KMS-11 (cell line): ENCODE data around the gene LRRC71.

Source experiments
- H2AFZ ChIP-seq: fragments of 200-600 bp; sonication (generic); 2 replicates; pipeline ENCODE4 v1.6.1; 2016; ENCODE audit warnings: antibody characterized with exemption, mixed run types, low read depth
- H3K27ac ChIP-seq: fragments of 200-600 bp; sonication (generic); 2 replicates; pipeline ENCODE4 v1.6.1; 2016; ENCODE audit warnings: mild to moderate bottlenecking, mixed run types
- H3K27me3 ChIP-seq: fragments of 200-600 bp; sonication (generic); 2 replicates; pipeline ENCODE4 v1.6.1; 2017; ENCODE audit warnings: mild to moderate bottlenecking, low read depth, mixed run types, moderate library complexity; ENCODE audit not compliant: insufficient read depth
- H3K36me3 ChIP-seq: fragments of 200-600 bp; sonication (generic); 2 replicates; pipeline ENCODE4 v1.6.1; 2017; ENCODE audit warnings: mild to moderate bottlenecking, mixed run types; ENCODE audit not compliant: insufficient read depth
- H3K4me1 ChIP-seq: fragments of 200-600 bp; sonication (generic); 2 replicates; pipeline ENCODE4 v1.6.1; 2016; ENCODE audit warnings: mild to moderate bottlenecking, low read depth, mixed run types; ENCODE audit not compliant: poor library complexity, severe bottlenecking
- H3K4me2 ChIP-seq: fragments of 200-600 bp; sonication (generic); 2 replicates; pipeline ENCODE4 v1.7.0; 2016; ENCODE audit warnings: mild to moderate bottlenecking, mixed run types
- H3K4me3 ChIP-seq: fragments of 200-600 bp; sonication (generic); IDR thresholded peaks from 2 replicates; pipeline ENCODE4 v1.6.1; 2017; ENCODE audit warnings: low read depth, low read length, mixed read lengths; ENCODE audit not compliant: insufficient read depth
- H3K79me2 ChIP-seq: fragments of 200-600 bp; sonication (generic); 2 replicates; pipeline ENCODE4 v1.6.1; 2016; ENCODE audit warnings: low read depth, mixed run types; ENCODE audit not compliant: insufficient read depth
- H3K9ac ChIP-seq: fragments of 200-600 bp; sonication (generic); 2 replicates; pipeline ENCODE4 v1.6.1; 2016; ENCODE audit warnings: mild to moderate bottlenecking, mixed run types
- H4K20me1 ChIP-seq: fragments of 200-600 bp; sonication (generic); 2 replicates; pipeline ENCODE4 v1.6.1; 2016; ENCODE audit warnings: mild to moderate bottlenecking, mixed run types; ENCODE audit not compliant: insufficient read depth
- TF ChIP-seq, protein P1 (sequence below): fragments of 200-600 bp; sonication (generic); conservative IDR thresholded peaks from 2 replicates; pipeline ENCODE4 v1.6.1; 2017; ENCODE audit warnings: low read depth, mild to moderate bottlenecking, antibody characterized with exemption, low read length, moderate library complexity, mixed read lengths

The LRRC71 gene

DNA sequence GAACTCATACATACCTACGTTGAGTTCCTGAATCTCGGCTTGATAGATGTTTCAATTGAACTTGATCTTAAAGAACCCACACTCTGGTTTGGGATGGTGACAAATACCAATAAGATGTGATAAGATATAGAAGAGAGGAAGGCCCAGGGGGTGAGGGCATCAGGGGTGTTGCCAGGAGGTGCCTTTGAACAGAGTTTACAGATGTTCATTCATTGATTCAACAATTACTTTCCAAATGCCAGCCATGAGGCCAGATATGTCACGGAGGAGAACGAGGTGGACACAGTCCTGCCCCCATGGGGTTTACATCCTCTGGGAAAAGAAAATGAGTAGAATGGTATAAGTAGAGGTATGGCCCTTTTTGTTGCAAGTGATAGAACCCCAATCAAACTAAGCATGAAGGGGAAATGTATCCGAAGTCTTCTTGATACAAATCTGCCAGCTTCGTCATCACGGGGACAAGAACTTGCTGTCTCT is 659 bp downstream of the LRRC71 start:
- H3K9ac ChIP-seq: no peak overlapping the region
- no peak overlapping the region for H3K27ac ChIP-seq
- H3K27me3 ChIP-seq: peaks cover 76% of the 10 kb centered on the region
- H3K4me3 ChIP-seq: no peak overlapping the region
- H3K36me3 ChIP-seq: no peaks in the 10 kb centered on the region
- TF ChIP-seq, protein P1, sequence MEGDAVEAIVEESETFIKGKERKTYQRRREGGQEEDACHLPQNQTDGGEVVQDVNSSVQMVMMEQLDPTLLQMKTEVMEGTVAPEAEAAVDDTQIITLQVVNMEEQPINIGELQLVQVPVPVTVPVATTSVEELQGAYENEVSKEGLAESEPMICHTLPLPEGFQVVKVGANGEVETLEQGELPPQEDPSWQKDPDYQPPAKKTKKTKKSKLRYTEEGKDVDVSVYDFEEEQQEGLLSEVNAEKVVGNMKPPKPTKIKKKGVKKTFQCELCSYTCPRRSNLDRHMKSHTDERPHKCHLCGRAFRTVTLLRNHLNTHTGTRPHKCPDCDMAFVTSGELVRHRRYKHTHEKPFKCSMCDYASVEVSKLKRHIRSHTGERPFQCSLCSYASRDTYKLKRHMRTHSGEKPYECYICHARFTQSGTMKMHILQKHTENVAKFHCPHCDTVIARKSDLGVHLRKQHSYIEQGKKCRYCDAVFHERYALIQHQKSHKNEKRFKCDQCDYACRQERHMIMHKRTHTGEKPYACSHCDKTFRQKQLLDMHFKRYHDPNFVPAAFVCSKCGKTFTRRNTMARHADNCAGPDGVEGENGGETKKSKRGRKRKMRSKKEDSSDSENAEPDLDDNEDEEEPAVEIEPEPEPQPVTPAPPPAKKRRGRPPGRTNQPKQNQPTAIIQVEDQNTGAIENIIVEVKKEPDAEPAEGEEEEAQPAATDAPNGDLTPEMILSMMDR: no peak
- no peak overlapping the region for H3K4me2 ChIP-seq
- H2AFZ ChIP-seq: no peak overlapping the region
- H3K4me1 ChIP-seq: peaks cover 12% of the 10 kb centered on the region
- no peaks in the 10 kb centered on the region for H3K79me2 ChIP-seq
- no peaks in the 10 kb centered on the region for H4K20me1 ChIP-seq

DNA sequence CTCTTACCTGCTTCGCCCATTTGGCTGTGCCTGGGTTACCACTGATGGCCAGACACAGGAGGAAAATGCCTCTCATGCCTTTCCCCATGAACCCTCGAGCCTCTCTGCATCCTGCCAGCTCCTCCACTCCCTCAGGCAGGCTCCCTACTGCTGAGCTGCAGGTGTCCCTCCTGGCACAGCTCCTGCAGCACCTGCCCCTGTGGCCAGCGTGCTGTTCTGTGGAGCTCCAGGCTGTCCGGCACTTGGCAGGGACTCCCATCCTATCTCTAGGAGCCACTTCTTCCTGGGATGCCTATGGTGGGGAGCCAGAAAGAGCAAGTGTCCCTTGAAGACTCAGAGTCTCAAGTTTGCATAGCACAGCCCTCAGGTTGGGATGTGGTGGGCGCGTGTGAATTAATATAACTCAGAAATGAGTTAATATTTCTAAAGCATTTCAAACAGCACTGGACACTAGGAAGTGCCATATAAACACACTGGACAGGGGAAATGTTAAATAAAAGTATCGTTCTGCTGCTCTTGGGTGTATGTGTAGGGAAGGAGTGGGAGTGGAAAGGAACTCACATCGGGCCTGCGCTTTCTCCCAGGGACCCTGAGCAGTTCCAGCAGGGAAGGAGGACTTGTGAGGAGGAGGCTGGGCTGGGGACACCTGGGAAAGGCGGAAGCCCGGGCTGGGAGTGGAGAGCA is 2.7 kb downstream of the LRRC71 start:
- Histone ChIP-seq H3K27me3 (peaks cover 90% of the 10 kb centered on the region), H3K4me3 (no peak overlapping the region), H3K4me1 (peaks cover 31% of the 10 kb centered on the region), H3K9ac (no peak overlapping the region), H3K79me2 (no peaks in the 10 kb centered on the region), H4K20me1 (no peaks in the 10 kb centered on the region; the same call in 1 of the 2 replicates), H3K27ac (no peak overlapping the region), H3K36me3 (no peaks in the 10 kb centered on the region), H2AFZ (no peak overlapping the region), H3K4me2 (no peak overlapping the region)
- TF ChIP-seq, protein P1: no peak

DNA sequence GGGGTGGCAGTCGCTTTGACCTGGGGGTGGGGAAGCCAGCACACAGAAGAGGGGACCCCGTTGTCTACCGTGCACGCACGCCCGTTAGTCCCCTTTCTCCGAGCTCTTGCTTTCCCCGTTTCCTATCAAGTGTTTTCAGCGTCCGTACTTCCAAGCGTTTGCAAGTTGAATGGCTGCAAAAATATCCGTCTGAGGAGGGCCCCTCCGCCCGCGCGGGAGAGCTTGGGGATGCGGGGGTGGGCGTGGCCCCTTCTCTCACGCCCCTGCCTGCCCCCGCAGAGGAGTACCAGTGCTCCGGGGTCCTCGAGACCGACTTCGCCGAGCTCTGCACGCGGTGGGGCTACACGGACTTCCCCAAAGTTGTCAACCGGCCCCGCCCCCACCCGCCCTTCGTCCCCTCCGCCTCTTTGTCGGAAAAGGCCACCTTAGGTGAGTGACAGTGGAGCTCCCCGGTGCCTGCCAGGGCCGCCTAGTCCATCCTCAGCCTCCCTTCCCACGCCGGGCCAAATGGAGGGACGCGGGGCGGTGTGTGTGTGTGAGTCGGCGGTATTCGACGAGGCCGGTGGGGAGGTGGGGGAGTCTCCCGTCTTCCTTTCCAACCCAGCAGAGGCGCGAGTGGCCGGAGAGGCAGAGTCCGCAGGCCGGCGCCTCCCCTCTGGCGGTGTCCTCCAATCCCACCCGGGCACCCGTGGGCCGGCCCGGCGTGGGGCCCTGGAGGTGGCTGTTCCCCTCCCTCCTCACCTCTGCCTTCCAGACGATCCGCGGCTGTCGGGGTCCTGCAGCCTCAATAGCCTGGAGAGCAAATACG is 3.4 kb downstream of the LRRC71 start:
- peaks cover 31% of the 10 kb centered on the region for H3K4me1 ChIP-seq
- no peak overlapping the region for H3K4me2 ChIP-seq
- no peak overlapping the region for H2AFZ ChIP-seq
- no peaks in the 10 kb centered on the region; the same call in 1 of the 2 replicates for H4K20me1 ChIP-seq
- peaks cover 88% of the 10 kb centered on the region for H3K27me3 ChIP-seq
- H3K36me3 ChIP-seq: no peaks in the 10 kb centered on the region
- no peaks in the 10 kb centered on the region for H3K79me2 ChIP-seq
- H3K4me3 ChIP-seq: no peak overlapping the region
- H3K9ac ChIP-seq: no peak overlapping the region
- TF ChIP-seq, protein P1: no peak
- no peak overlapping the region for H3K27ac ChIP-seq

DNA sequence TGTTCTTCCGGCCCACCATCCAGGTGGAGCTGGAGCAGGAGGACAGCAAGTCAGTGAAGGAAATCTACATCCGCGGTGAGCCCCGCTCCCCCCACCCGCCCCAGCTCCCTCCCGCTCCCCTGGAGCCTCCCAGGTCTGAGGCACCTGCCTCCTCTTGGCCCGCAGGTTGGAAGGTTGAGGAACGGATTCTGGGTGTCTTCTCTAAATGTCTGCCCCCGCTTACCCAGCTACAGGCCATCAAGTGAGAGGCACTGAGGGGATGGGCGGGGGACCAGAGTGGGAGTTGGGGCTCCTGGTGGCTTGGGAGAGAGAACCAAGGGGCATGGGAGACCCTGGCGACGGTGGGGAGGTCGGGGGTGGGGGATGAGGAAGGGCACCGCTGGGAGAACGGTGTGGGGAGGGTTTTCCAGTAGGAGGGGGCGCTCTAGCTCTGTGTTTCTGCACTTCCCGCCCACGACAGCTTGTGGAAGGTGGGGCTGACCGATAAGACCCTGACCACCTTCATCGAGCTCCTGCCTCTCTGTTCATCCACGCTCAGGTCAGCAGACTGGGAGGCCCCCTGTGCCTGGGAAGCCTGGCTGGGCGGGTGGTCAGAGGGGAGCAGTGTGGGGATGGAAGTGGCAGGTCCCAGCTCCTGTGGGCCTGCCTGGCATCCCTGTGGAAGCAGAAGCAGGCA is 4.2 kb downstream of the LRRC71 start:
- no peaks in the 10 kb centered on the region for H3K36me3 ChIP-seq
- H3K4me3 ChIP-seq: no peak overlapping the region
- no peak overlapping the region for H3K27ac ChIP-seq

More for the DNA sequence above, 4.2 kb downstream of the LRRC71 start:
- Histone ChIP-seq H3K4me1 (peaks cover 31% of the 10 kb centered on the region), H4K20me1 (no peaks in the 10 kb centered on the region; the same call in 1 of the 2 replicates), H3K9ac (no peak overlapping the region), H2AFZ (no peak overlapping the region), H3K79me2 (no peaks in the 10 kb centered on the region), H3K27me3 (peaks cover 88% of the 10 kb centered on the region), H3K4me2 (no peak overlapping the region)
- TF ChIP-seq, protein P1: no peak
